Tibial nerve (tissue), 4 donors: ENCODE results near the gene SLC25A1.

ENCODE experiments used
- CTCF ChIP-seq, 5 experiments: fragments of 200-600 bp in 3 of 5; fragments of 450-650 bp in 2 of 5; sonication (generic) in 3 of 5; IDR thresholded peaks; one replicate each; pipeline ENCODE4 v1.5.1; 2016 to 2019; ENCODE audit warnings: antibody characterized with exemption in 5 of 5, mild to moderate bottlenecking in 3 of 5, moderate library complexity in 2 of 5
- EP300 ChIP-seq, 2 donors: sonication (generic); formaldehyde crosslinking; IDR thresholded peaks; one replicate each; pipeline ENCODE4 v1.6.1; 2017; ENCODE audit warnings: antibody characterized with exemption in 2 of 2, mild to moderate bottlenecking in 1 of 2
- POLR2A ChIP-seq, 2 donors: fragments of 450-650 bp; IDR thresholded peaks; one replicate each; pipeline ENCODE4 v1.6.1; 2017; ENCODE audit warnings: antibody characterized with exemption in 2 of 2, mild to moderate bottlenecking in 2 of 2, moderate library complexity in 2 of 2

GRCh38 chr22:19223110-19223509 lies 44.6 kb upstream of the SLC25A1 start:
- no peak for TF ChIP-seq CTCF (IDR thresholded peaks at IDR 0.05)
- TF ChIP-seq EP300 (IDR thresholded peaks at IDR 0.05): no peak
- no peak for TF ChIP-seq POLR2A (IDR thresholded peaks at IDR 0.05)
